Esophagus squamous epithelium (tissue), 4 donors: ENCODE data around the gene MRPS26.

Source experiments
- CTCF ChIP-seq, 6 experiments: fragments of 450-650 bp in 4 of 6; fragments of 200-600 bp in 2 of 6; sonication (generic) in 2 of 6; IDR thresholded peaks; one replicate each; pipeline ENCODE4 v1.5.1; 2016 to 2019; ENCODE audit warnings: antibody characterized with exemption in 6 of 6, mild to moderate bottlenecking in 4 of 6, moderate library complexity in 4 of 6
- POLR2A ChIP-seq, 4 donors: fragments of 450-650 bp; IDR thresholded peaks; one replicate each; pipeline ENCODE4 v1.6.1; 2017; ENCODE audit warnings: antibody characterized with exemption in 4 of 4, mild to moderate bottlenecking in 4 of 4, moderate library complexity in 3 of 4

GRCh38 chr20:3041854-3042409, 3.9 kb upstream of the MRPS26 start:
- TF ChIP-seq POLR2A (IDR thresholded peaks at IDR 0.05) (no peak), CTCF (IDR thresholded peaks at IDR 0.05) (no peak)
